Lower leg skin (tissue), 4 donors: ENCODE results near the gene DR1. TPM values are rescaled to one million over a fixed set of nuclear protein-coding genes. Genes with fewer than 3 reads are reported as not detected.
"Not testable (repeated sequence)": the region's sequence is repeated elsewhere in the genome, so short reads cannot be mapped to it uniquely, and the experiment has no call there.

Experiments
- DNase-seq, 2 donors: peaks; one replicate each; pipeline ENCODE4 v3.0.0-alpha.2; 2019; ENCODE audit warnings: low spot score in 2 of 2
- H3K4me3 ChIP-seq: fragments of 200-600 bp; sonication (generic); 2 replicates; pipeline ENCODE4 v1.5.1; 2017; ENCODE audit warnings: mild to moderate bottlenecking, low read depth; ENCODE audit not compliant: poor library complexity, severe bottlenecking
- POLR2A ChIP-seq, 2 donors: fragments of 450-650 bp; IDR thresholded peaks; one replicate each; pipeline ENCODE4 v1.6.1; 2016 to 2017; ENCODE audit warnings: antibody characterized with exemption in 2 of 2, mild to moderate bottlenecking in 1 of 2, moderate library complexity in 1 of 2
- WGBS, 2 donors: methylation state at CpG; one replicate each; pipeline ENCODE4 v1.1.5; 2018; 5-methylcytosine and 5-hydroxymethylcytosine counted together
- intact Hi-C: fragments of 100-400 bp; cut with DNase I; formaldehyde crosslinking; loops from one replicate; pipeline ENCODE4 v1.15.0; 2023; ENCODE audit warnings: low total_unique reads
- total RNA-seq, 4 donors: library from RNA; depleted of rRNA; stranded (reverse); fragments of >200 nt; gene quantifications; one replicate each; pipeline ENCODE4 v1.1.0, GENCODE V29; 2016
- TF ChIP-seq, protein P1 (sequence below), 3 donors: fragments of 450-650 bp; IDR thresholded peaks; one replicate each; pipeline ENCODE4 v1.5.1; 2016; ENCODE audit warnings: antibody characterized with exemption in 3 of 3, mild to moderate bottlenecking in 3 of 3, moderate library complexity in 2 of 3

DR1 gene
- total RNA-seq, 4 donors from 2014 or later = 41.3 to 66.1 (median 52.1) TPM

DNA sequence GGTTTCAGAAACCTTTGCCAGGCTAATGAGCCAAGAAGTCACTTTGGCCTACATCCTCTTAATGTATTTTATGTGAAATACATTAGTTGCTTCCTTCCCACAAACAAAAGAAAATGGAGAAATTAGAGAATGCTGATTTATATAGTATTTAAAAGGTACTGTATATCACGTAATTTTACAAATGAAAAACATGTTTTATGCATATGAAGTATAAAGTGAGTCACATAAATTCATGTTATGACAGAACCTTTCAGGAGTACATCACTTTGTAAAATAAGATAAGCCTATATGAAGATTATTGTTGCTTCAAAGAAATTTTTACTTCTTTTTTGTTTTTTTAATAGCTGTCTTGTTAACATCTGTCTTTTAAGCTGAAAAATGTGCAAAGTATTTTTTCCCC, 4.6 kb downstream of the DR1 start:
- WGBS, 2 donors = 44 to 48% methylated on average over 1 of the region's 1 CpG
- intact Hi-C loops = no loop called here
- no peak for DNase-seq
- no peak overlapping the region for H3K4me3 ChIP-seq
- TF ChIP-seq, protein P1, sequence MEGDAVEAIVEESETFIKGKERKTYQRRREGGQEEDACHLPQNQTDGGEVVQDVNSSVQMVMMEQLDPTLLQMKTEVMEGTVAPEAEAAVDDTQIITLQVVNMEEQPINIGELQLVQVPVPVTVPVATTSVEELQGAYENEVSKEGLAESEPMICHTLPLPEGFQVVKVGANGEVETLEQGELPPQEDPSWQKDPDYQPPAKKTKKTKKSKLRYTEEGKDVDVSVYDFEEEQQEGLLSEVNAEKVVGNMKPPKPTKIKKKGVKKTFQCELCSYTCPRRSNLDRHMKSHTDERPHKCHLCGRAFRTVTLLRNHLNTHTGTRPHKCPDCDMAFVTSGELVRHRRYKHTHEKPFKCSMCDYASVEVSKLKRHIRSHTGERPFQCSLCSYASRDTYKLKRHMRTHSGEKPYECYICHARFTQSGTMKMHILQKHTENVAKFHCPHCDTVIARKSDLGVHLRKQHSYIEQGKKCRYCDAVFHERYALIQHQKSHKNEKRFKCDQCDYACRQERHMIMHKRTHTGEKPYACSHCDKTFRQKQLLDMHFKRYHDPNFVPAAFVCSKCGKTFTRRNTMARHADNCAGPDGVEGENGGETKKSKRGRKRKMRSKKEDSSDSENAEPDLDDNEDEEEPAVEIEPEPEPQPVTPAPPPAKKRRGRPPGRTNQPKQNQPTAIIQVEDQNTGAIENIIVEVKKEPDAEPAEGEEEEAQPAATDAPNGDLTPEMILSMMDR (IDR thresholded peaks at IDR 0.05) = no peak
- no peak for TF ChIP-seq POLR2A (IDR thresholded peaks at IDR 0.05)

DNA sequence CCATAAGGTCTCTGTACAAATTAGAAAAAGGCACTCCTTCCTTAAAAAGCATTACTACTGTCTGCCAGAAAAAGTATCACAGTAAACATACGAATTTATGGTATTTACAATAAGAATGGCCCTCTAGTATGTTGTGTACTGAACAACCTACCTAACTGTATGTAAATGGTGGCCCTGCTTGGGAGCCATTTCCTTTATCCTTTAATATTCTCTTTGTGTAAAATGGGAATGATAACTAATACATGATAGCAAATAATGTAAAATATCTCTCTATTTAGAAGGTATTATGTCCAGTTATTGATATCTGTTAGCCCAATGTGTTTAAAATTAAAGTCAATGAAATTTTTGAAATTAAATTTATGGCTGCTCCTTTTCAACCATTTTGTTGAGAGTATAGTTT, 5.2 kb downstream of the DR1 start:
- no peak for DNase-seq
- no peak overlapping the region for H3K4me3 ChIP-seq
- intact Hi-C loops = no loop called here
- TF ChIP-seq, protein P1 (IDR thresholded peaks at IDR 0.05) = no peak
- 59 to 70% methylated on average over 1 of the region's 1 CpG for WGBS, 2 donors

DNA sequence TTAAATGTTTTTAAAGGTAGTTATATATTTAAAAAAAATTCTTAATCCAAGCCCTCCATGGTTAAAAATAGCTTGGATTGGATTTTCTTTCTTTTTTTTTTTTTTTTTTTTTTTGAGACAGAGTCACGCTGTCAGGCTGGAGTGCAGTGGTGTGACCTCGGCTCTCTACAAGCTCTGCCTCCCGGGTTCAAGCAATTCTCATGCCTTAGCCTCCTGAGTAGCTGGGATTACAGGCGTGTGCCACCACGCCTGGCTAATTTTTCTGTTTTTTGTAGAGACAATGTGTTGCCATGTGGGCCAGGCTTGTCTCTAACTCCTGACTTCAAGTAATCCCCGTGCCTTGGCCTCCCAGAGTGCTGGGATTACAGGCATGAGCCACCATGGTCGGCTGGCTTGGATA, 5.6 kb downstream of the DR1 start:
- intact Hi-C loops, DNase-seq, H3K4me3 ChIP-seq: not testable (repeated sequence)
- 68 to 74% methylated on average over 7 of the region's 7 CpGs for WGBS, 2 donors

DNA sequence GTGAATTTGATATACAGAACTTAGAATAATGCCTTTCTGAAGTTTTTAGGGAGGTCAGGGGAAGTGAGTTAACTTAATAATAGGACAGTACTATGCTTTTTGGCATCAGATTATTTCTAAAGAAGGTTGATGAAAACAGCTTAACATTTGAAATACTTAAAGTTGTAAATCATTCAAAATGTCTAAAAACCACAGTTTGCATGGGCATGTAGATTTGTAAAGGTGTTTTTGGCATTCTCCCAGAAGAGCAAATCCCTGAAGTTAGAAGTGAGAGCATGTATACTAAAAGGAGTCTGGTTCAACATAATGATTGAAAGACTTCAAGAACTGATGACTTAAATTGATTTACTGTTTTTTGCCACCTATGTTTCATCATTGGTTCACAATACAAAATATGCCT, 6.7 kb downstream of the DR1 start:
- DNase-seq = no peak
- no peak overlapping the region for H3K4me3 ChIP-seq
- TF ChIP-seq, protein P1 (IDR thresholded peaks at IDR 0.05) = no peak
- TF ChIP-seq POLR2A (IDR thresholded peaks at IDR 0.05) = no peak
- intact Hi-C loops = no loop called here

DNA sequence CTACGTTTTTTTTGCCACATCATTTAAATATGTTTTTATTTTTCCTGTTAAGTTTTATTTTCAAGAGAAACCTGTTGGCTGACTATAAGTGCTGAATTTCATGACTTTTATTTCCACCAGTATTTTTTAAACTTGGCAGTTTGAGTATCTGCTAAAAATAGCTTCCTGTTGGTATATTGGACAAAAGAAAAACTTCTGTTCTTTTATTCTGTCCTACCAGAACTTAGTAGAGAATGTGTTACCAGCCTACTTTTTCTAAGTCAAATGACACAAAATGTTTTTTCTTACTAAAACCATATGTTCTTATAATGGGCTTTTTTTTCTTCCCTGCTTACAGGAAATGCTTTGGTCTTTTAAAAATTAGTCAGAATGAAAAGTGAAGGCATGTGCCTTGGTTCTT, 7.6 kb downstream of the DR1 start:
- intact Hi-C loops = no loop called here
- no peak overlapping the region for H3K4me3 ChIP-seq
- WGBS, 2 donors = 13 to 22% methylated on average over 1 of the region's 1 CpG
- TF ChIP-seq, protein P1 (IDR thresholded peaks at IDR 0.05) = no peak
- no peak for TF ChIP-seq POLR2A (IDR thresholded peaks at IDR 0.05)
- DNase-seq = no peak

DNA sequence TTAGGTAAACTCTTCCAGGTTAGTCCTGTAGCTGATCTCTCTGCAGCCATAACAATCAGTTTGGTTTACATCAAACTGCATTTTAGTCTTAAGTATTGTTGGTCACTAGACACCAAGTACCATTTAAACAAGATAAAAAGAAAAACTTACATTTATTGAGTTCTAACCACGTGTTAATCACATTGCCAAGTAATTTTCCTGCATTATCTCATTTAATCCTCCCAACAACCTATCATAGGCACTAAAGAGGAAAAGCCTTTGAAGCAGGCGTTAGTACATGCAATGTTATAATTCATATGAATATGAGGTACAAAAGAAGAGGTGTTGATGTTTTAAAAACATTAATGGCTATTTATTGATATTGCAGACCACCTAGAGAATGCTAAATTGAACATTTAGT, 9.0 kb downstream of the DR1 start:
- DNase-seq = no peak
- no peak overlapping the region for H3K4me3 ChIP-seq
- no peak for TF ChIP-seq POLR2A (IDR thresholded peaks at IDR 0.05)
- TF ChIP-seq, protein P1 (IDR thresholded peaks at IDR 0.05) = no peak
- 46 to 85% methylated on average over 2 of the region's 2 CpGs for WGBS, 2 donors
- intact Hi-C loops = no loop called here
